NB4 (cell line): Measurements from ENCODE around the gene SOCS7.

ENCODE experiments used
- TF ChIP-seq, protein P1 (sequence below): IDR thresholded peaks from one replicate; pipeline ENCODE4 v1.5.1; 2012; ENCODE audit warnings: low read depth, low read length
- TF ChIP-seq, protein P2 (sequence below): IDR thresholded peaks from 2 replicates; pipeline ENCODE4 v1.6.1; 2011; ENCODE audit warnings: low read depth, low read length

DNA sequence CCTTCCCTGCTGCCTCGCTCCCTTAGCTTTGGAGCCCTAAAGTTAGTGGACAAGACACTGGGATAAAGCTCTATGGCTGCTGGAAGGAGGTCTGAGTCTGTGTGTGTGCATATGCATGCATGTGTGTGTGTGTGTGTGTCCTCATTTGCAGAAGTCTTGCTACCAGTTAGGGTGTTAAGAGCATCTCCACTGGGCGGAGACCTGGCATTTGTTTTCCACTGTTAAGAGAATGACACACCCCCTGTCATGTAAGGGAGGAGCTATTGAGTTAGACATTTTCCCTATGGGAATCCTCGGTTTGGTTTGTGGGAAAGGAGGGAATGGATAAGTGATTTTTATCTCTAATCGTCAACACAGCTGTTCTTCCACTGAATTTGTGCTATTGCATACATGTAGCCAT lies 51.8 kb downstream of the SOCS7 start:
- TF ChIP-seq, protein P1, sequence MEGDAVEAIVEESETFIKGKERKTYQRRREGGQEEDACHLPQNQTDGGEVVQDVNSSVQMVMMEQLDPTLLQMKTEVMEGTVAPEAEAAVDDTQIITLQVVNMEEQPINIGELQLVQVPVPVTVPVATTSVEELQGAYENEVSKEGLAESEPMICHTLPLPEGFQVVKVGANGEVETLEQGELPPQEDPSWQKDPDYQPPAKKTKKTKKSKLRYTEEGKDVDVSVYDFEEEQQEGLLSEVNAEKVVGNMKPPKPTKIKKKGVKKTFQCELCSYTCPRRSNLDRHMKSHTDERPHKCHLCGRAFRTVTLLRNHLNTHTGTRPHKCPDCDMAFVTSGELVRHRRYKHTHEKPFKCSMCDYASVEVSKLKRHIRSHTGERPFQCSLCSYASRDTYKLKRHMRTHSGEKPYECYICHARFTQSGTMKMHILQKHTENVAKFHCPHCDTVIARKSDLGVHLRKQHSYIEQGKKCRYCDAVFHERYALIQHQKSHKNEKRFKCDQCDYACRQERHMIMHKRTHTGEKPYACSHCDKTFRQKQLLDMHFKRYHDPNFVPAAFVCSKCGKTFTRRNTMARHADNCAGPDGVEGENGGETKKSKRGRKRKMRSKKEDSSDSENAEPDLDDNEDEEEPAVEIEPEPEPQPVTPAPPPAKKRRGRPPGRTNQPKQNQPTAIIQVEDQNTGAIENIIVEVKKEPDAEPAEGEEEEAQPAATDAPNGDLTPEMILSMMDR, result no peak
- TF ChIP-seq, protein P2, sequence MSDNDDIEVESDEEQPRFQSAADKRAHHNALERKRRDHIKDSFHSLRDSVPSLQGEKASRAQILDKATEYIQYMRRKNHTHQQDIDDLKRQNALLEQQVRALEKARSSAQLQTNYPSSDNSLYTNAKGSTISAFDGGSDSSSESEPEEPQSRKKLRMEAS, result no peak
